NK-92 (cell line): Measurements from ENCODE around the gene BTBD19.
"Not testable (repeated sequence)": the region's sequence is repeated elsewhere in the genome, so short reads cannot be mapped to it uniquely, and the experiment has no call there.

ENCODE experiments used
- DNase-seq: peaks from one replicate; lab custom pipeline; 2025; ENCODE audit not compliant: unreplicated experiment; lab: John Stamatoyannopoulos, UW

BTBD19 gene

GRCh38 chr1:44786841-44787426 lies 21.4 kb upstream of the BTBD19 start:
- DNase-seq, result no peak

GRCh38 chr1:44787506-44787905 lies 20.8 kb upstream of the BTBD19 start:
- DNase-seq, result no peak

- no peak for DNase-seq
Measured at GRCh38 chr1:44788120-44788860, 20.0 kb upstream of the BTBD19 start, which contains the start of gene BEST4. Gene BEST4 (minus strand): TSS chr1:44788170. CDS start chr1:44787705, 465 bp downstream.

- DNase-seq, result no peak
Measured at GRCh38 chr1:44790968-44791801, 17.1 kb upstream of the BTBD19 start.

- no peak for DNase-seq
Measured at GRCh38 chr1:44792736-44793502, 15.4 kb upstream of the BTBD19 start.

GRCh38 chr1:44797886-44798285 lies 10.4 kb upstream of the BTBD19 start:
- DNase-seq, result not testable (repeated sequence)

GRCh38 chr1:44798481-44799365 lies 9.6 kb upstream of the BTBD19 start:
- no peak for DNase-seq

GRCh38 chr1:44799770-44800584 lies 8.3 kb upstream of the BTBD19 start, which contains the start of gene PLK3:
Gene PLK3 (plus strand): TSS chr1:44800377. CDS start chr1:44800464, 87 bp downstream.
- DNase-seq, result peak; percentile 94

- no peak for DNase-seq
Measured at GRCh38 chr1:44801491-44802305, 6.6 kb upstream of the BTBD19 start.

- DNase-seq, result no peak
Measured at GRCh38 chr1:44802306-44803061, 5.8 kb upstream of the BTBD19 start.

GRCh38 chr1:44803062-44803311 lies 5.3 kb upstream of the BTBD19 start:
- no peak for DNase-seq

GRCh38 chr1:44803312-44804095 lies 4.8 kb upstream of the BTBD19 start:
- no peak for DNase-seq

- DNase-seq, result no peak
Measured at GRCh38 chr1:44805311-44806024, 2.9 kb upstream of the BTBD19 start.

- no peak for DNase-seq
Measured at GRCh38 chr1:44806025-44806703, 2.2 kb upstream of the BTBD19 start.

GRCh38 chr1:44806704-44807363 lies 1.5 kb upstream of the BTBD19 start, which contains the start of gene DYNLT4:
Gene DYNLT4 (minus strand): TSS chr1:44807351. CDS start chr1:44806668, 683 bp downstream.
- DNase-seq, result no peak
